ENCODE results near the gene RHCE. TPM values are rescaled to one million over a fixed set of nuclear protein-coding genes. Genes with fewer than 3 reads are reported as not detected.

The RHCE gene
- total RNA-seq, 6 experiments from 2014 or later = 0.25 to 2.2 (median 1.4) TPM

- peaks cover 0 to 50% (median 22%) of the 10 kb centered on the region in 4 donors for H3K4me1 ChIP-seq
- no peaks in the 10 kb centered on the region for H3K36me3 ChIP-seq
- 0% methylated on average over 2 of the region's 89 CpGs for WGBS (ENCODE audit: insufficient coverage, low coverage, low lambda C conversion rate, missing lambda C conversion rate)
- TF ChIP-seq POLR2A (IDR thresholded peaks at IDR 0.05) (peak; percentile 63), CTCF (IDR thresholded peaks at IDR 0.05) (no peak)
- no peaks in the 10 kb centered on the region for H3K27me3 ChIP-seq
- ATAC-seq = peak in 3 of 4 donors; percentile 1 to 4 (median 2)
- DNase-seq = peak in 2 of 3 donors; percentile 35 to 52
- intact Hi-C loops (cut with DNase I) = no loop called here
- peak overlapping the region; percentile 74 to 85 (median 80) for H3K4me3 ChIP-seq
- peak overlapping the region; percentile 85 to 94 (median 89) for H3K27ac ChIP-seq
- no peaks in the 10 kb centered on the region for H3K9me3 ChIP-seq
Observed at GRCh38 chr1:25430967-25431881, 10.6 kb upstream of the RHCE start.

GRCh38 chr1:25430073-25430966 is 9.7 kb upstream of the RHCE start, which contains the start of gene MACO1:
Gene MACO1 (plus strand): TSS chr1:25430897. CDS start chr1:25431099, 202 bp downstream.
- peak; percentile 94 for TF ChIP-seq POLR2A (IDR thresholded peaks at IDR 0.05)
- TF ChIP-seq CTCF (IDR thresholded peaks at IDR 0.05) = no peak

GRCh38 chr1:25428475-25429166 is 8.0 kb upstream of the RHCE start:
- Histone ChIP-seq H3K4me3 (no peak overlapping the region), H3K4me1 (peaks cover 0 to 38% (median 19%) of the 10 kb centered on the region in 4 donors), H3K9me3 (no peaks in the 10 kb centered on the region), H3K27ac (no peak overlapping the region), H3K27me3 (no peaks in the 10 kb centered on the region), H3K36me3 (no peaks in the 10 kb centered on the region)
- DNase-seq (no peak), ATAC-seq (no peak)
- TF ChIP-seq POLR2A (IDR thresholded peaks at IDR 0.05) (no peak), CTCF (IDR thresholded peaks at IDR 0.05) (no peak)
- intact Hi-C loops (cut with DNase I) = no loop called here
- WGBS (ENCODE audit: insufficient coverage, low coverage, low lambda C conversion rate, missing lambda C conversion rate) = 82% methylated on average over 7 of the region's 7 CpGs

More at GRCh38 chr1:25430073-25430966, 9.7 kb upstream of the RHCE start, which contains the start of gene MACO1:
- Histone ChIP-seq H3K9me3 (no peaks in the 10 kb centered on the region), H3K36me3 (no peaks in the 10 kb centered on the region), H3K4me1 (peaks cover 0 to 47% (median 21%) of the 10 kb centered on the region in 4 donors), H3K4me3 (peak within 1 kb of the TSS; percentile 74 to 85 (median 80)), H3K27ac (peak within 1 kb of the TSS; percentile 85 to 94 (median 89)), H3K27me3 (no peaks in the 10 kb centered on the region)
- peak; percentile 83 to 93 (median 85) for ATAC-seq
- intact Hi-C loops (cut with DNase I) = no loop called here
- 0% methylated on average over 39 of the region's 87 CpGs for WGBS (ENCODE audit: insufficient coverage, low coverage, low lambda C conversion rate, missing lambda C conversion rate)
- DNase-seq = peak; percentile 97 to 99 (median 98)

GRCh38 chr1:25427696-25428095 is 7.1 kb upstream of the RHCE start:
- no peak for DNase-seq
- Histone ChIP-seq H3K4me3 (no peak overlapping the region), H3K4me1 (peaks cover 0 to 36% (median 11%) of the 10 kb centered on the region in 4 donors), H3K9me3 (no peaks in the 10 kb centered on the region), H3K36me3 (no peaks in the 10 kb centered on the region), H3K27me3 (no peaks in the 10 kb centered on the region), H3K27ac (no peak overlapping the region)
- no peak for ATAC-seq
- intact Hi-C loops (cut with DNase I) = no loop called here
- WGBS (ENCODE audit: insufficient coverage, low coverage, low lambda C conversion rate, missing lambda C conversion rate) = 100% methylated on average over 1 of the region's 1 CpG
- TF ChIP-seq CTCF (IDR thresholded peaks at IDR 0.05) = no peak

Data from right lobe of liver (tissue), 6 donors.